Mucosa of stomach (tissue), 1 donor: ENCODE results near the gene HHEX.
"Not testable (repeated sequence)": the region's sequence is repeated elsewhere in the genome, so short reads cannot be mapped to it uniquely, and the experiment has no call there.

Experiments
- H3K27me3 ChIP-seq: one replicate; pipeline ENCODE4 v1.7.0; 2013; ENCODE audit warnings: mild to moderate bottlenecking, low read length; ENCODE audit not compliant: control insufficient read depth, insufficient read depth
- H3K36me3 ChIP-seq: one replicate; pipeline ENCODE4 v1.7.0; 2013; ENCODE audit warnings: low read length; ENCODE audit not compliant: control insufficient read depth, insufficient read depth
- H3K4me1 ChIP-seq: one replicate; pipeline ENCODE4 v1.7.0; 2013; ENCODE audit warnings: mild to moderate bottlenecking, low read length; ENCODE audit not compliant: control insufficient read depth, insufficient read depth
- H3K4me3 ChIP-seq: one replicate; pipeline ENCODE4 v1.7.0; 2013; ENCODE audit warnings: low read length
- H3K9ac ChIP-seq: one replicate; pipeline ENCODE4 v1.7.0; 2013; ENCODE audit warnings: mild to moderate bottlenecking, low read length, moderate library complexity
- H3K9me3 ChIP-seq: one replicate; pipeline ENCODE4 v1.7.0; 2013; ENCODE audit warnings: mild to moderate bottlenecking, low read length, moderate library complexity; ENCODE audit not compliant: control insufficient read depth
- donor health status: Pancreatic carcinoma.

The HHEX gene

GRCh38 chr10:92719991-92720830 is 30.5 kb downstream of the HHEX start:
- H3K9ac ChIP-seq: no peak overlapping the region
- H3K36me3 ChIP-seq: no peaks in the 10 kb centered on the region
- H3K4me1 ChIP-seq: no peaks in the 10 kb centered on the region
- no peak overlapping the region for H3K4me3 ChIP-seq
- peaks cover 6% of the 10 kb centered on the region for H3K27me3 ChIP-seq
- no peaks in the 10 kb centered on the region for H3K9me3 ChIP-seq

GRCh38 chr10:92720831-92721165 is 31.0 kb downstream of the HHEX start:
- Histone ChIP-seq H3K4me3 (no peak overlapping the region), H3K27me3 (peaks cover 6% of the 10 kb centered on the region), H3K36me3 (no peaks in the 10 kb centered on the region), H3K9me3 (no peaks in the 10 kb centered on the region), H3K4me1 (no peaks in the 10 kb centered on the region), H3K9ac (no peak overlapping the region)

- Histone ChIP-seq H3K9me3 (no peaks in the 10 kb centered on the region), H3K4me1 (no peaks in the 10 kb centered on the region), H3K27me3 (peaks cover 4% of the 10 kb centered on the region), H3K4me3 (no peak overlapping the region), H3K9ac (no peak overlapping the region), H3K36me3 (no peaks in the 10 kb centered on the region)
Observed at GRCh38 chr10:92722349-92722748, 32.6 kb downstream of the HHEX start.

- no peaks in the 10 kb centered on the region for H3K4me1 ChIP-seq
- H3K36me3 ChIP-seq: no peaks in the 10 kb centered on the region
- peaks cover 4% of the 10 kb centered on the region for H3K27me3 ChIP-seq
- no peak overlapping the region for H3K9ac ChIP-seq
- no peaks in the 10 kb centered on the region for H3K9me3 ChIP-seq
- no peak overlapping the region for H3K4me3 ChIP-seq
Observed at GRCh38 chr10:92727141-92727540, 37.4 kb downstream of the HHEX start.

- H3K9ac ChIP-seq: no peak overlapping the region
- no peak overlapping the region for H3K4me3 ChIP-seq
- H3K27me3 ChIP-seq: peaks cover 3% of the 10 kb centered on the region
- H3K36me3 ChIP-seq: no peaks in the 10 kb centered on the region
- no peaks in the 10 kb centered on the region for H3K4me1 ChIP-seq
- no peaks in the 10 kb centered on the region for H3K9me3 ChIP-seq
Observed at GRCh38 chr10:92727550-92727949, 37.8 kb downstream of the HHEX start.

GRCh38 chr10:92729886-92730285 is 40.1 kb downstream of the HHEX start:
- no peaks in the 10 kb centered on the region for H3K4me1 ChIP-seq
- no peaks in the 10 kb centered on the region for H3K27me3 ChIP-seq
- no peaks in the 10 kb centered on the region for H3K36me3 ChIP-seq
- no peak overlapping the region for H3K4me3 ChIP-seq
- H3K9ac ChIP-seq: no peak overlapping the region
- H3K9me3 ChIP-seq: no peaks in the 10 kb centered on the region

GRCh38 chr10:92732958-92733357 is 43.2 kb downstream of the HHEX start:
- no peak overlapping the region for H3K9ac ChIP-seq
- no peaks in the 10 kb centered on the region for H3K36me3 ChIP-seq
- no peaks in the 10 kb centered on the region for H3K4me1 ChIP-seq
- H3K4me3 ChIP-seq: no peak overlapping the region
- no peaks in the 10 kb centered on the region for H3K9me3 ChIP-seq
- no peaks in the 10 kb centered on the region for H3K27me3 ChIP-seq

GRCh38 chr10:92734301-92734700 is 44.5 kb downstream of the HHEX start:
- Histone ChIP-seq H3K4me1 (no peaks in the 10 kb centered on the region), H3K9ac (no peak overlapping the region), H3K4me3 (no peak overlapping the region), H3K36me3 (no peaks in the 10 kb centered on the region), H3K27me3 (no peaks in the 10 kb centered on the region), H3K9me3 (no peaks in the 10 kb centered on the region)

GRCh38 chr10:92735938-92736337 is 46.2 kb downstream of the HHEX start:
- H3K36me3 ChIP-seq: no peaks in the 10 kb centered on the region
- H3K27me3 ChIP-seq: no peaks in the 10 kb centered on the region

GRCh38 chr10:92737484-92737883 is 47.7 kb downstream of the HHEX start:
- Histone ChIP-seq H3K36me3 (no peaks in the 10 kb centered on the region), H3K4me3 (no peak overlapping the region), H3K9me3 (no peaks in the 10 kb centered on the region), H3K27me3 (no peaks in the 10 kb centered on the region), H3K4me1 (no peaks in the 10 kb centered on the region), H3K9ac (no peak overlapping the region)

More at GRCh38 chr10:92735938-92736337, 46.2 kb downstream of the HHEX start:
- Histone ChIP-seq H3K4me1 (no peaks in the 10 kb centered on the region), H3K9me3 (no peaks in the 10 kb centered on the region), H3K4me3 (no peak overlapping the region), H3K9ac (no peak overlapping the region)

GRCh38 chr10:92740762-92741161 is 51.0 kb downstream of the HHEX start:
- Histone ChIP-seq H3K36me3 (no peaks in the 10 kb centered on the region), H3K9ac (no peak overlapping the region), H3K4me3 (no peak overlapping the region), H3K9me3 (no peaks in the 10 kb centered on the region), H3K27me3 (no peaks in the 10 kb centered on the region), H3K4me1 (no peaks in the 10 kb centered on the region)

- H3K9ac ChIP-seq, H3K36me3 ChIP-seq, H3K9me3 ChIP-seq, H3K27me3 ChIP-seq, H3K4me1 ChIP-seq, H3K4me3 ChIP-seq: not testable (repeated sequence)
Observed at GRCh38 chr10:92741741-92742140, 52.0 kb downstream of the HHEX start.
